HepG2 (cell line): ENCODE data around the gene MAP3K1.

ENCODE experiments used
- ATF7 ChIP-seq, 2 experiments: fragments of 450-650 bp in 1 of 2; sonication (generic) in 1 of 2; formaldehyde crosslinking in 1 of 2; IDR thresholded peaks; 2 replicates each; pipeline versions ENCODE4 v1.4.0 to v1.6.1; 2016 to 2020; ENCODE audit warnings: antibody characterized with exemption in 1 of 2, mild to moderate bottlenecking in 1 of 2, missing genetic modification reagents in 1 of 2
- TBL1XR1 ChIP-seq: fragments of 150-350 bp; IDR thresholded peaks from 2 replicates; pipeline ENCODE4 v1.6.1; 2014; ENCODE audit warnings: borderline replicate concordance, low read length; ENCODE audit not compliant: partially characterized antibody
- TOPORS ChIP-seq: sonication (generic); formaldehyde crosslinking; IDR thresholded peaks from 2 replicates; pipeline ENCODE4 v1.8.0; 2023; ENCODE audit warnings: mild to moderate bottlenecking, missing genetic modification reagents
- ZNF468 ChIP-seq: sonication (generic); formaldehyde crosslinking; IDR thresholded peaks from 2 replicates; pipeline ENCODE4 v1.8.0; 2022; ENCODE audit warnings: mild to moderate bottlenecking, moderate library complexity, missing genetic modification reagents

GRCh38 chr5:56818450-56819037, 3.2 kb downstream of the MAP3K1 start:
- TF ChIP-seq ZNF468 (no peak), TOPORS (CRISPR knock-in tag) (no peak), ATF7 (IDR thresholded peaks at IDR 0.05) (no peak), ATF7 (CRISPR knock-in tag; IDR thresholded peaks at IDR 0.05) (no peak), TBL1XR1 (no peak)
